ENCODE results near the gene KMT2C. TPM values are rescaled to one million over a fixed set of nuclear protein-coding genes. Genes with fewer than 3 reads are reported as not detected.
A peak's percentile ranks its signal among the peaks of the same experiment; 100 is the strongest.

KMT2C gene
- total RNA-seq, 1 experiment from 2014 or later = 45.4 TPM

- TF ChIP-seq PREB (CRISPR knock-in tag; IDR thresholded peaks at IDR 0.05; ENCODE audit: borderline replicate concordance) = no peak
Observed at GRCh38 chr7:152158801-152159587, 276.8 kb downstream of the KMT2C start (continued).

DNA sequence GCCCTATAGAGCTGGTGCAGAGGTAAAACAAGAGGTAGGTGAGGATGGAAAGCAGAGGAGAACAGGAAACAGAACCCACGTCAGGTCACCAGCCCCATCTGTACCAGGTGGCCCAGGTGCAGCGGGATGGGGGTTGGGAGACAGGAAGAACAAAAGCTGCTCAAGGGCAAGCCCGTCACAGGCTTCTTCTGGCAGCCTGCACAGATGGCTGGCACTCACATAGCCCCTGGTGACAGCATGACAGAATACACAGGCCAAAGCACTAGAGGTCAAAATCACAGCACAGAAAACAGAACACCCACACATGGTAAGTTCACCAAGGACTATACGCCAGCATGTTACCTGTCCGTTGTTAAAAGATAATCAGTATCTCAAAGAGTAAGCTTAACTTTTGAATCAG lies 283.5 kb downstream of the KMT2C start:
- 0 out of 2 replicates have a peak overlapping the region, but pooled peaks have one; percentile 7 for H3K27ac Mint-ChIP-seq
- no peaks in the 10 kb centered on the region for H3K4me1 Mint-ChIP-seq
- ChIA-PET CTCF (no interaction called here), POLR2A (interaction anchor here (0.7 kb wide), 1 partner anchor 95 kb away, joined by 3 read pairs; no protein-coding TSS in a partner anchor)
- no peak overlapping the region for H3K4me3 Mint-ChIP-seq
- H3K27me3 Mint-ChIP-seq (ENCODE audit: low read depth) = no peaks in the 10 kb centered on the region
- no peak for ATAC-seq
- TF ChIP-seq CDX4 (CRISPR knock-in tag; IDR thresholded peaks at IDR 0.05; ENCODE audit: borderline replicate concordance) (no peak), ZBTB21 (CRISPR knock-in tag; IDR thresholded peaks at IDR 0.05; ENCODE audit: borderline replicate concordance) (no peak)
- TF ChIP-seq, protein P1, sequence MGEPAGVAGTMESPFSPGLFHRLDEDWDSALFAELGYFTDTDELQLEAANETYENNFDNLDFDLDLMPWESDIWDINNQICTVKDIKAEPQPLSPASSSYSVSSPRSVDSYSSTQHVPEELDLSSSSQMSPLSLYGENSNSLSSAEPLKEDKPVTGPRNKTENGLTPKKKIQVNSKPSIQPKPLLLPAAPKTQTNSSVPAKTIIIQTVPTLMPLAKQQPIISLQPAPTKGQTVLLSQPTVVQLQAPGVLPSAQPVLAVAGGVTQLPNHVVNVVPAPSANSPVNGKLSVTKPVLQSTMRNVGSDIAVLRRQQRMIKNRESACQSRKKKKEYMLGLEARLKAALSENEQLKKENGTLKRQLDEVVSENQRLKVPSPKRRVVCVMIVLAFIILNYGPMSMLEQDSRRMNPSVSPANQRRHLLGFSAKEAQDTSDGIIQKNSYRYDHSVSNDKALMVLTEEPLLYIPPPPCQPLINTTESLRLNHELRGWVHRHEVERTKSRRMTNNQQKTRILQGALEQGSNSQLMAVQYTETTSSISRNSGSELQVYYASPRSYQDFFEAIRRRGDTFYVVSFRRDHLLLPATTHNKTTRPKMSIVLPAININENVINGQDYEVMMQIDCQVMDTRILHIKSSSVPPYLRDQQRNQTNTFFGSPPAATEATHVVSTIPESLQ (CRISPR knock-in tag; IDR thresholded peaks at IDR 0.05) = no peak
- no peak for DNase-seq (ENCODE audit: low spot score)
- peaks cover 58% of the 10 kb centered on the region for H3K36me3 Mint-ChIP-seq
- H3K9me3 Mint-ChIP-seq = no peaks in the 10 kb centered on the region

DNA sequence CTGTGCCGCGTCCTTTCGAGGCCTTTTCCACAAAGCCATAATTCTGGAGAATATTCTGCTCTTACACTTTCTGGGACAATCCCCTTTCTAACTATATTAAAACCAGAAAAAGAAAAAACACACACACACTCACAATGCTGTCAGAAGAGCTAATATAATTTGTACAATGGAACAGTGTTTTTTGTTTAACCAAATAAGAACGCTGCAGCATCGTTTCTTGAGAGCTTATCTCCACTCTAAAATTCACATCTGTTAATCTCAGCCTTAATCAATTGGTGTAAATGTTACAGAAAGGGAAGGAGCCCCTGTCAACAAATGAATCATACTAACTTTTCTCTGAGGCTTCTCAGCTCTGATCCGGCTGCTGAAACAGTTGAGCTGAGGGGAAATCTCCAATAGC lies 286.4 kb downstream of the KMT2C start:
- H3K27ac Mint-ChIP-seq = no peak overlapping the region
- ChIA-PET CTCF (interaction anchor here (0.9 kb wide), 1 partner anchor 558 kb away, joined by 3 read pairs; no protein-coding TSS in a partner anchor), POLR2A (no interaction called here)
- H3K9me3 Mint-ChIP-seq = no peaks in the 10 kb centered on the region
- H3K27me3 Mint-ChIP-seq (ENCODE audit: low read depth) = no peaks in the 10 kb centered on the region
- peaks cover 67% of the 10 kb centered on the region for H3K36me3 Mint-ChIP-seq
- ATAC-seq = no peak
- no peak overlapping the region for H3K4me3 Mint-ChIP-seq
- no peaks in the 10 kb centered on the region for H3K4me1 Mint-ChIP-seq
- TF ChIP-seq FOXJ3 (CRISPR knock-in tag; IDR thresholded peaks at IDR 0.05; ENCODE audit: borderline replicate concordance) (no peak), CDX4 (CRISPR knock-in tag; IDR thresholded peaks at IDR 0.05; ENCODE audit: borderline replicate concordance) (no peak), MYBL2 (CRISPR knock-in tag; IDR thresholded peaks at IDR 0.05) (no peak), STAT6 (CRISPR knock-in tag; conservative IDR thresholded peaks at IDR 0.05; ENCODE audit: low read depth) (no peak), TEAD4 (CRISPR knock-in tag; IDR thresholded peaks at IDR 0.05) (no peak), NFE2L1 (CRISPR knock-in tag; IDR thresholded peaks at IDR 0.05) (no peak), RELA (CRISPR knock-in tag; IDR thresholded peaks at IDR 0.05; ENCODE audit: borderline replicate concordance) (no peak), FOXP4 (CRISPR knock-in tag; IDR thresholded peaks at IDR 0.05) (no peak), ZNF317 (CRISPR knock-in tag; IDR thresholded peaks at IDR 0.05; ENCODE audit: borderline replicate concordance, low read depth) (no peak), E2F1 (CRISPR knock-in tag; IDR thresholded peaks at IDR 0.05) (no peak), PRRX2 (CRISPR knock-in tag; IDR thresholded peaks at IDR 0.05) (no peak), TP53 (CRISPR knock-in tag; IDR thresholded peaks at IDR 0.05) (no peak)
- no peak for DNase-seq (ENCODE audit: low spot score)
